Measurements from ENCODE around the gene EIPR1.
"Not testable (repeated sequence)": the region's sequence is repeated elsewhere in the genome, so short reads cannot be mapped to it uniquely, and the experiment has no call there.

EIPR1 gene

GRCh38 chr2:3288470-3289170 lies 89.0 kb downstream of the EIPR1 start:
- Mint-ChIP-seq H3K27me3 (ENCODE audit: low read depth) (no peaks in the 10 kb centered on the region), H3K27ac (no peak overlapping the region), H3K9me3 (peaks cover 3% of the 10 kb centered on the region), H3K36me3 (ENCODE audit: low read depth) (peaks cover 7% of the 10 kb centered on the region), H3K4me3 (no peak overlapping the region), H3K4me1 (peaks cover 18% of the 10 kb centered on the region)
- TF ChIP-seq CTCF (IDR thresholded peaks at IDR 0.05; ENCODE audit: unreplicated experiment in 3 of 3), result no peak

- no peak overlapping the region for H3K4me3 Mint-ChIP-seq
- no peak for TF ChIP-seq CTCF (IDR thresholded peaks at IDR 0.05; ENCODE audit: unreplicated experiment in 3 of 3)
- H3K9me3 Mint-ChIP-seq, result peaks cover 3% of the 10 kb centered on the region
- H3K4me1 Mint-ChIP-seq, result peaks cover 20% of the 10 kb centered on the region
- no peak overlapping the region for H3K27ac Mint-ChIP-seq
- H3K36me3 Mint-ChIP-seq (ENCODE audit: low read depth), result peaks cover 7% of the 10 kb centered on the region
- H3K27me3 Mint-ChIP-seq (ENCODE audit: low read depth), result no peaks in the 10 kb centered on the region
Measured at GRCh38 chr2:3287896-3288295, 89.7 kb downstream of the EIPR1 start.

- not testable (repeated sequence) for H3K9me3 Mint-ChIP-seq; H3K27ac Mint-ChIP-seq; H3K4me3 Mint-ChIP-seq; H3K36me3 Mint-ChIP-seq (ENCODE audit: low read depth); H3K27me3 Mint-ChIP-seq (ENCODE audit: low read depth)
- H3K4me1 Mint-ChIP-seq, result peaks cover 29% of the 10 kb centered on the region
Measured at GRCh38 chr2:3286646-3287036, 91.0 kb downstream of the EIPR1 start.

GRCh38 chr2:3285901-3286645 lies 91.5 kb downstream of the EIPR1 start:
- Mint-ChIP-seq H3K27me3 (ENCODE audit: low read depth) (no peaks in the 10 kb centered on the region), H3K9me3 (peaks cover 3% of the 10 kb centered on the region), H3K36me3 (ENCODE audit: low read depth) (peaks cover 7% of the 10 kb centered on the region), H3K4me1 (peaks cover 30% of the 10 kb centered on the region), H3K4me3 (no peak overlapping the region), H3K27ac (no peak overlapping the region)
- no peak for TF ChIP-seq CTCF (IDR thresholded peaks at IDR 0.05; ENCODE audit: unreplicated experiment in 3 of 3)

- Mint-ChIP-seq H3K27me3 (ENCODE audit: low read depth) (no peaks in the 10 kb centered on the region), H3K36me3 (ENCODE audit: low read depth) (peaks cover 7% of the 10 kb centered on the region), H3K9me3 (peaks cover 3% of the 10 kb centered on the region), H3K4me3 (no peak overlapping the region), H3K27ac (no peak overlapping the region), H3K4me1 (peaks cover 28% of the 10 kb centered on the region)
- TF ChIP-seq CTCF (IDR thresholded peaks at IDR 0.05; ENCODE audit: unreplicated experiment in 3 of 3), result no peak
Measured at GRCh38 chr2:3284657-3285630, 92.7 kb downstream of the EIPR1 start.

GRCh38 chr2:3283876-3284656 lies 93.6 kb downstream of the EIPR1 start:
- H3K36me3 Mint-ChIP-seq (ENCODE audit: low read depth); H3K27me3 Mint-ChIP-seq (ENCODE audit: low read depth); H3K9me3 Mint-ChIP-seq; H3K4me3 Mint-ChIP-seq; H3K27ac Mint-ChIP-seq: not testable (repeated sequence)
- H3K4me1 Mint-ChIP-seq, result peaks cover 19% of the 10 kb centered on the region
